Measurements from ENCODE around the gene FCHSD2. TPM values are rescaled to one million over a fixed set of nuclear protein-coding genes. Genes with fewer than 3 reads are reported as not detected.

Gene FCHSD2
- total RNA-seq, 1 donor from 2014 or later: 22.2 TPM

DNA sequence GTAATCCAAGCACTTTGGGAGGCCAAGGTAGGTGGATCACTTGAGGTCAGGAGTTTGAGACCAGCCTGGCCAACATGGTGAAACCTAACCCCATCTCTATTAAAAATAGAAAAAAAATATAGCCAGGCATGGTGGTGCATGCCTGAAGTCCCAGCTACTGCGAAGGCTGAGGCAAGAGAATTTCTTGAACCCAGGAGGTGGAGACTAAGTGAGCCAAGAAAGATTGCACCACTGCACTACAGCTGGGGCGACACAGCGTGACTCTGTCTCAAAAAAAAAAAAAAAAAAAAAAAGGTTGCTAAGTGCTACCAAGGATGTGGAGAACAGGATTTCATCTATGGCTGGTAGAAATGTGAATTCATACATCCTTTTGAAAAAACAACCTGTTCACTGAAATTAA, 291.3 kb downstream of the FCHSD2 start:
- Histone ChIP-seq H3K27ac (no peak overlapping the region), H3K4me3 (no peak overlapping the region), H3K9ac (no peak overlapping the region), H4K20me1 (ENCODE audit: low read depth) (no peaks in the 10 kb centered on the region), H3K36me3 (no peaks in the 10 kb centered on the region), H3K79me2 (ENCODE audit: low read depth) (no peaks in the 10 kb centered on the region), H3K4me2 (no peak overlapping the region), H3F3A (ENCODE audit: low read depth) (peaks cover 6% of the 10 kb centered on the region), H3K9me3 (ENCODE audit: low read depth) (no peaks in the 10 kb centered on the region), H2AFZ (replicated peaks) (no peak overlapping the region), H3K4me1 (no peaks in the 10 kb centered on the region), H3K27me3 (no peaks in the 10 kb centered on the region)
- TF ChIP-seq EZH2 (IDR thresholded peaks at IDR 0.05) (no peak), EZH2phosphoT487 (IDR thresholded peaks at IDR 0.05) (no peak)
- TF ChIP-seq, protein P1, sequence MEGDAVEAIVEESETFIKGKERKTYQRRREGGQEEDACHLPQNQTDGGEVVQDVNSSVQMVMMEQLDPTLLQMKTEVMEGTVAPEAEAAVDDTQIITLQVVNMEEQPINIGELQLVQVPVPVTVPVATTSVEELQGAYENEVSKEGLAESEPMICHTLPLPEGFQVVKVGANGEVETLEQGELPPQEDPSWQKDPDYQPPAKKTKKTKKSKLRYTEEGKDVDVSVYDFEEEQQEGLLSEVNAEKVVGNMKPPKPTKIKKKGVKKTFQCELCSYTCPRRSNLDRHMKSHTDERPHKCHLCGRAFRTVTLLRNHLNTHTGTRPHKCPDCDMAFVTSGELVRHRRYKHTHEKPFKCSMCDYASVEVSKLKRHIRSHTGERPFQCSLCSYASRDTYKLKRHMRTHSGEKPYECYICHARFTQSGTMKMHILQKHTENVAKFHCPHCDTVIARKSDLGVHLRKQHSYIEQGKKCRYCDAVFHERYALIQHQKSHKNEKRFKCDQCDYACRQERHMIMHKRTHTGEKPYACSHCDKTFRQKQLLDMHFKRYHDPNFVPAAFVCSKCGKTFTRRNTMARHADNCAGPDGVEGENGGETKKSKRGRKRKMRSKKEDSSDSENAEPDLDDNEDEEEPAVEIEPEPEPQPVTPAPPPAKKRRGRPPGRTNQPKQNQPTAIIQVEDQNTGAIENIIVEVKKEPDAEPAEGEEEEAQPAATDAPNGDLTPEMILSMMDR (IDR thresholded peaks at IDR 0.05): no peak
- Mint-ChIP-seq H3K27me3 (ENCODE audit: insufficient read depth, low read depth) (peaks cover 4% of the 10 kb centered on the region), H3K4me1 (no peaks in the 10 kb centered on the region), H3K4me3 (no peak overlapping the region), H3K27ac (no peak overlapping the region), H3K36me3 (peaks cover 4% of the 10 kb centered on the region), H3K9me3 (no peaks in the 10 kb centered on the region)
- no peak for DNase-seq (ENCODE audit: low spot score)

DNA sequence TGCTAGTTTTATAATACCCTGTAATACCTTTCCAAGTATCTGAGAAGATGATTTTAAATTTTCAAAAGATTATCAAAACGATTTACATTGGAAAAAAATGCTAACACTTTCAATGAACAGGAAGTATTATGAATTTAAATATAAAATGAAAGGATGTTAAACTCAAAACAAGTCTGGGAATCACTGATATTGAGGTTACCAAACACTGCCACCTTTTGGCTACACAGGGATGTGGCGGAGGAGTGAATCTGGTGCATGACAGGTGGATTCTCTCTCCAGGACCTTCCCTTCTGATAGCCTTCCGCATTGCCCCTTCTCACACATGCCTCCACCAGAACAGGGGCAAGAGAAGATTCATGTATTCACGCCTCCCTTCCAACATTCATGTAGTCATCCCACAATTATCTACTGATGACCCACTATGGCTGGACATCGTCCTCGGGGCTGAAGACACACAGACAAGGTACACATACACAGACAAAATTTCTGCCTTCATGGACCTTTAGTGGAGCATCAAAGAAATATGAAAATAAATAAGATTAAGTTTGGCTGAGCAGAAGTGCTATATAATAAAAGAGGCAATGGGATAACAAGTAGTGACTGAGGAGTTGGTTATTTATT, 293.2 kb downstream of the FCHSD2 start:
- Histone ChIP-seq H3F3A (ENCODE audit: low read depth) (peaks cover 6% of the 10 kb centered on the region), H4K20me1 (ENCODE audit: low read depth) (no peaks in the 10 kb centered on the region), H3K4me3 (no peak overlapping the region), H3K4me1 (no peaks in the 10 kb centered on the region), H3K79me2 (ENCODE audit: low read depth) (no peaks in the 10 kb centered on the region), H3K36me3 (no peaks in the 10 kb centered on the region), H3K27me3 (no peaks in the 10 kb centered on the region), H3K4me2 (no peak overlapping the region), H3K9ac (no peak overlapping the region), H3K9me3 (ENCODE audit: low read depth) (no peaks in the 10 kb centered on the region), H2AFZ (replicated peaks) (no peak overlapping the region), H3K27ac (no peak overlapping the region)
- Mint-ChIP-seq H3K27me3 (ENCODE audit: insufficient read depth, low read depth) (peaks cover 4% of the 10 kb centered on the region), H3K9me3 (no peaks in the 10 kb centered on the region), H3K27ac (no peak overlapping the region), H3K36me3 (peaks cover 14% of the 10 kb centered on the region), H3K4me1 (no peaks in the 10 kb centered on the region), H3K4me3 (no peak overlapping the region)
- TF ChIP-seq EZH2 (IDR thresholded peaks at IDR 0.05) (no peak), EZH2phosphoT487 (IDR thresholded peaks at IDR 0.05) (no peak)
- TF ChIP-seq, protein P1 (IDR thresholded peaks at IDR 0.05): peak; percentile 73
- peak; percentile 59 for DNase-seq (ENCODE audit: low spot score)

DNA sequence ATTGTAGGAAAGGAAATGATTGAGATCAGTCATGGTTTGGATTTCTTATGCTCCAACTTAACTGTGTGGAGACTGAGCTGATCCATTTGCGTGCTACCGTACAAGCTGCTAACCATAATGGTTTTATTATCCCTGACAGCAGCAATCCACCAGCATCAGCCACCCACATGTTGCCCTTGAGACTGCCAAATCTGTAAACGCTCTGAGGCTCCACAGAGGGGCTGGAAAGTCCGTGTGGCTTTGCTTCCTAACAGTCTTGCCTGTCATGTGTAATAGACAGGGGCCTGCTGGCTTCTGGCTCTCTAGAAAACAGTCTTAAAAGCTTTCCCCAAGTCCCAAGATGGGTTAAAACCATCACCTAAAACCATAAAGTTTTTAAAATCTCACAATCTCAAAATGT, 297.8 kb downstream of the FCHSD2 start:
- Mint-ChIP-seq H3K4me3 (no peak overlapping the region), H3K27me3 (ENCODE audit: insufficient read depth, low read depth) (peaks cover 4% of the 10 kb centered on the region), H3K9me3 (no peaks in the 10 kb centered on the region), H3K4me1 (no peaks in the 10 kb centered on the region), H3K27ac (no peak overlapping the region), H3K36me3 (peaks cover 31% of the 10 kb centered on the region)
- Histone ChIP-seq H2AFZ (replicated peaks) (no peak overlapping the region), H3K4me3 (no peak overlapping the region), H3K79me2 (ENCODE audit: low read depth) (no peaks in the 10 kb centered on the region), H4K20me1 (ENCODE audit: low read depth) (no peaks in the 10 kb centered on the region), H3K9me3 (ENCODE audit: low read depth) (no peaks in the 10 kb centered on the region), H3K27me3 (no peaks in the 10 kb centered on the region), H3K27ac (no peak overlapping the region), H3K4me1 (peaks cover 10% of the 10 kb centered on the region), H3K36me3 (no peaks in the 10 kb centered on the region), H3K9ac (no peak overlapping the region), H3K4me2 (no peak overlapping the region), H3F3A (ENCODE audit: low read depth) (peaks cover 11% of the 10 kb centered on the region)
- TF ChIP-seq, protein P1 (IDR thresholded peaks at IDR 0.05): no peak
- TF ChIP-seq EZH2phosphoT487 (IDR thresholded peaks at IDR 0.05) (no peak), EZH2 (IDR thresholded peaks at IDR 0.05) (no peak)
- DNase-seq (ENCODE audit: low spot score): no peak
